IMR-90 (cell line): ENCODE data around the gene SEL1L2. TPM values are rescaled to one million over a fixed set of nuclear protein-coding genes. Genes with fewer than 3 reads are reported as not detected.

ENCODE experiments used
- ATAC-seq: fragments of 200-7000 bp; cut with Tn5 transposase; 2 replicates; pipeline ENCODE4 v1.9.1; 2020; ENCODE audit warnings: low read depth, mild to moderate bottlenecking, moderate library complexity
- BruUV-seq: library from RNA; stranded (reverse); fragments of 400-500 nt; replicated peaks from 2 replicates; lab custom pipeline; 2021; lab: Mats Ljungman, UMichigan
- CTCF ChIA-PET: fragments of 300-600 bp; formaldehyde crosslinking; extraction: SDS; loops from one replicate; lab custom pipeline; 2021; ENCODE audit warnings: antibody characterized with exemption; lab: Yijun Ruan, JAX
- POLR2A ChIA-PET: fragments of 300-600 bp; sonication (Branson Sonifier 250); formaldehyde crosslinking; loops from one replicate; lab custom pipeline; 2022; ENCODE audit warnings: antibody characterized with exemption; ENCODE audit not compliant: unreplicated experiment; lab: Charles Lee
- DNase-seq: peaks from one replicate; pipeline ENCODE4 v3.0.0; 2013
- H2AFZ ChIP-seq: replicated peaks from 2 replicates; pipeline ENCODE3; 2013; ENCODE audit warnings: low read length, mild to moderate bottlenecking; ENCODE audit not compliant: poor library complexity
- H2AK5ac ChIP-seq: 2 replicates; pipeline ENCODE4 v1.6.1; 2013; ENCODE audit warnings: low read depth, low read length, inconsistent platforms
- H2AK9ac ChIP-seq: replicated peaks from 2 replicates; pipeline ENCODE3; 2013; ENCODE audit warnings: mild to moderate bottlenecking, low read depth, low read length, moderate library complexity; ENCODE audit not compliant: poor library complexity
- H2BK120ac ChIP-seq: 2 replicates; pipeline ENCODE4 v1.6.1; 2013; ENCODE audit warnings: low read depth, low read length, inconsistent platforms
- H2BK15ac ChIP-seq: 3 replicates; pipeline ENCODE4 v1.6.1; 2013; ENCODE audit warnings: low read depth, low read length, inconsistent platforms
- H2BK20ac ChIP-seq: 2 replicates; pipeline ENCODE4 v1.6.1; 2013; ENCODE audit warnings: low read depth, mild to moderate bottlenecking, inconsistent platforms, low read length, moderate library complexity
- H2BK5ac ChIP-seq: 2 replicates; pipeline ENCODE4 v1.6.1; 2013; ENCODE audit warnings: mild to moderate bottlenecking, low read depth, low read length, inconsistent platforms; ENCODE audit not compliant: poor library complexity, severe bottlenecking
- H3K14ac ChIP-seq: replicated peaks from 2 replicates; pipeline ENCODE4 v1.6.1; 2013; ENCODE audit warnings: low read depth, low read length, inconsistent platforms
- H3K18ac ChIP-seq: 2 replicates; pipeline ENCODE4 v1.6.1; 2013; ENCODE audit warnings: low read depth, low read length, control low read depth
- H3K23ac ChIP-seq: 2 replicates; pipeline ENCODE4 v1.6.1; 2013; ENCODE audit warnings: low read depth, low read length, inconsistent platforms
- H3K27ac ChIP-seq: 2 replicates; pipeline ENCODE4 v1.5.1; 2013; ENCODE audit warnings: mild to moderate bottlenecking, control low read depth, low read length; ENCODE audit not compliant: insufficient read depth
- H3K27me3 ChIP-seq: 2 replicates; pipeline ENCODE4 v1.6.1; 2013; ENCODE audit warnings: low read length; ENCODE audit not compliant: control insufficient read depth, insufficient read depth
- H3K36me3 ChIP-seq: 2 replicates; pipeline ENCODE4 v1.6.1; 2013; ENCODE audit warnings: low read length, mixed read lengths; ENCODE audit not compliant: control insufficient read depth, insufficient read depth
- H3K4ac ChIP-seq: 2 replicates; pipeline ENCODE4 v1.6.1; 2013; ENCODE audit warnings: low read depth, low read length, inconsistent platforms
- H3K4me1 ChIP-seq: 2 replicates; pipeline ENCODE4 v1.6.1; 2013; ENCODE audit warnings: low read length, mixed read lengths; ENCODE audit not compliant: control insufficient read depth, insufficient read depth
- H3K4me2 ChIP-seq: 2 replicates; pipeline ENCODE4 v1.6.1; 2013; ENCODE audit warnings: low read depth, mild to moderate bottlenecking, control low read depth, low read length, moderate library complexity
- H3K4me3 ChIP-seq: 2 replicates; pipeline ENCODE4 v1.5.1; 2013; ENCODE audit warnings: low read depth, mild to moderate bottlenecking, control low read depth, low read length, moderate library complexity; ENCODE audit not compliant: insufficient read depth
- H3K56ac ChIP-seq: 2 replicates; pipeline ENCODE4 v1.6.1; 2013; ENCODE audit warnings: low read length, inconsistent platforms; ENCODE audit not compliant: insufficient read depth; ENCODE audit errors: extremely low read depth
- H3K79me1 ChIP-seq, 2 experiments: 2 replicates each; pipeline ENCODE4 v1.6.1; 2013; ENCODE audit warnings: low read length in 2 of 2, inconsistent platforms in 1 of 2, low read depth in 1 of 2
- H3K9ac ChIP-seq: 2 replicates; pipeline ENCODE4 v1.6.1; 2013; ENCODE audit warnings: low read depth, low read length, control low read depth
- H3K9me1 ChIP-seq: 2 replicates; pipeline ENCODE4 v1.6.1; 2013; ENCODE audit warnings: low read length, inconsistent platforms; ENCODE audit not compliant: insufficient read depth
- H3K9me3 ChIP-seq: 2 replicates; pipeline ENCODE4 v1.6.1; 2013; ENCODE audit warnings: low read length; ENCODE audit not compliant: control insufficient read depth, insufficient read depth
- H4K20me1 ChIP-seq: 2 replicates; pipeline ENCODE4 v1.6.1; 2013; ENCODE audit warnings: low read length, inconsistent platforms; ENCODE audit not compliant: insufficient read depth
- H4K5ac ChIP-seq: 2 replicates; pipeline ENCODE4 v1.6.1; 2013; ENCODE audit warnings: mild to moderate bottlenecking, low read depth, low read length, control low read depth
- H4K8ac ChIP-seq, 2 experiments: 2 replicates each; pipeline ENCODE4 v1.6.1; 2013; ENCODE audit warnings: low read depth in 2 of 2, low read length in 2 of 2, control low read depth in 1 of 2, inconsistent platforms in 1 of 2
- H4K91ac ChIP-seq: 2 replicates; pipeline ENCODE4 v1.6.1; 2013; ENCODE audit warnings: low read depth, low read length, inconsistent platforms; ENCODE audit not compliant: insufficient read depth
- BHLHE40 ChIP-seq: fragments of 150-350 bp; IDR thresholded peaks from 2 replicates; pipeline ENCODE4 v1.6.1; 2016; ENCODE audit warnings: mild to moderate bottlenecking, low read depth, low read length
- CEBPB ChIP-seq: IDR thresholded peaks from 2 replicates; pipeline ENCODE4 v1.6.1; 2012; ENCODE audit warnings: low read depth, low read length, improper control_type of control experiment
- CHD1 ChIP-seq: IDR thresholded peaks from 2 replicates; pipeline ENCODE4 v1.6.1; 2012; ENCODE audit warnings: low read depth, low read length, improper control_type of control experiment
- FOS ChIP-seq: fragments of 150-350 bp; IDR thresholded peaks from 2 replicates; pipeline ENCODE4 v1.6.1; 2016; ENCODE audit warnings: low read depth, low read length
- MAFK ChIP-seq: IDR thresholded peaks from 2 replicates; pipeline ENCODE4 v1.6.1; 2012; ENCODE audit warnings: low read depth, low read length, improper control_type of control experiment
- MAZ ChIP-seq: IDR thresholded peaks from 2 replicates; pipeline ENCODE4 v1.6.1; 2012; ENCODE audit warnings: low read depth, mild to moderate bottlenecking, low read length, improper control_type of control experiment, moderate library complexity, borderline replicate concordance
- MXI1 ChIP-seq: IDR thresholded peaks from 2 replicates; pipeline ENCODE4 v1.6.1; 2012; ENCODE audit warnings: low read depth, mild to moderate bottlenecking, low read length, moderate library complexity, borderline replicate concordance
- NFE2L2 ChIP-seq: fragments of 150-350 bp; IDR thresholded peaks from 2 replicates; pipeline ENCODE4 v1.6.1; 2016; ENCODE audit warnings: low read depth, mild to moderate bottlenecking, low read length
- POLR2A ChIP-seq: IDR thresholded peaks from 2 replicates; pipeline ENCODE4 v1.6.1; 2012; ENCODE audit warnings: mild to moderate bottlenecking, low read depth, low read length
- RAD21 ChIP-seq: IDR thresholded peaks from 2 replicates; pipeline ENCODE4 v1.6.1; 2012; ENCODE audit warnings: low read length, improper control_type of control experiment
- RCOR1 ChIP-seq: IDR thresholded peaks from 2 replicates; pipeline ENCODE4 v1.6.1; 2012; ENCODE audit warnings: mild to moderate bottlenecking, low read length, improper control_type of control experiment; ENCODE audit not compliant: insufficient replicate concordance
- RFX5 ChIP-seq: IDR thresholded peaks from 2 replicates; pipeline ENCODE4 v1.8.0; 2012; ENCODE audit warnings: low read depth, mild to moderate bottlenecking, low read length, moderate library complexity
- SMC3 ChIP-seq: fragments of 150-350 bp; IDR thresholded peaks from 2 replicates; pipeline ENCODE4 v1.6.1; 2016; ENCODE audit warnings: low read depth, mild to moderate bottlenecking, antibody characterized with exemption, low read length, moderate library complexity
- WGBS, 2 experiments: methylation state at CpG; one replicate each; pipeline versions ENCODE4 v1.1.5 to v1.1.7; 2013; ENCODE audit warnings: missing lambda C conversion rate in 2 of 2; ENCODE audit not compliant: insufficient read length in 1 of 2; ENCODE audit errors: extremely low coverage in 2 of 2; 5-methylcytosine and 5-hydroxymethylcytosine counted together
- dilution Hi-C: fragments of 300-500 bp; cut with HindIII; formaldehyde crosslinking; loops from one replicate; pipeline ENCODE4 v1.14.3; 2018; ENCODE audit warnings: low sequenced_read_pairs; ENCODE audit not compliant: unreplicated experiment
- in situ Hi-C: fragments of 300-500 bp; cut with MboI; formaldehyde crosslinking; loops from 3 replicates; pipeline ENCODE4 v1.14.3; 2019; ENCODE audit warnings: low sequenced_read_pairs, inconsistent platforms, mixed read lengths
- intact Hi-C: fragments of 100-400 bp; cut with micrococcal nuclease; formaldehyde crosslinking; loops from 2 replicates; pipeline ENCODE4 v1.10.0; 2022
- polyA plus RNA-seq, 3 experiments: library from polyadenylated mRNA; depleted of rRNA; stranded (reverse); fragments of >200 nt; gene quantifications; 2 replicates each; pipeline ENCODE4 v1.2.3, GENCODE V29; 2012; ENCODE audit warnings: low replicate concordance in 1 of 3
- total RNA-seq: library from RNA; depleted of rRNA; stranded (reverse); fragments of >200 nt; gene quantifications from 2 replicates; pipeline ENCODE4 v1.2.3, GENCODE V29; 2012
- TF ChIP-seq, protein P1 (sequence below): conservative IDR thresholded peaks from 2 replicates; pipeline ENCODE4 v1.5.1; 2012; ENCODE audit warnings: mild to moderate bottlenecking, low read depth, low read length, improper control_type of control experiment
- TF ChIP-seq, protein P2 (sequence below): fragments of 150-350 bp; IDR thresholded peaks from 2 replicates; pipeline ENCODE4 v1.6.1; 2017; ENCODE audit warnings: mild to moderate bottlenecking, antibody characterized with exemption, low read length, low read depth
- TF ChIP-seq, protein P3 (sequence below): fragments of 150-350 bp; IDR thresholded peaks from 2 replicates; pipeline ENCODE4 v1.6.1; 2016; ENCODE audit warnings: low read depth, mild to moderate bottlenecking, low read length, moderate library complexity, borderline replicate concordance

Gene SEL1L2
- total and polyA plus RNA-seq, 2 of the 4 experiments (the other 2 are of a cell fraction) = not detected

DNA sequence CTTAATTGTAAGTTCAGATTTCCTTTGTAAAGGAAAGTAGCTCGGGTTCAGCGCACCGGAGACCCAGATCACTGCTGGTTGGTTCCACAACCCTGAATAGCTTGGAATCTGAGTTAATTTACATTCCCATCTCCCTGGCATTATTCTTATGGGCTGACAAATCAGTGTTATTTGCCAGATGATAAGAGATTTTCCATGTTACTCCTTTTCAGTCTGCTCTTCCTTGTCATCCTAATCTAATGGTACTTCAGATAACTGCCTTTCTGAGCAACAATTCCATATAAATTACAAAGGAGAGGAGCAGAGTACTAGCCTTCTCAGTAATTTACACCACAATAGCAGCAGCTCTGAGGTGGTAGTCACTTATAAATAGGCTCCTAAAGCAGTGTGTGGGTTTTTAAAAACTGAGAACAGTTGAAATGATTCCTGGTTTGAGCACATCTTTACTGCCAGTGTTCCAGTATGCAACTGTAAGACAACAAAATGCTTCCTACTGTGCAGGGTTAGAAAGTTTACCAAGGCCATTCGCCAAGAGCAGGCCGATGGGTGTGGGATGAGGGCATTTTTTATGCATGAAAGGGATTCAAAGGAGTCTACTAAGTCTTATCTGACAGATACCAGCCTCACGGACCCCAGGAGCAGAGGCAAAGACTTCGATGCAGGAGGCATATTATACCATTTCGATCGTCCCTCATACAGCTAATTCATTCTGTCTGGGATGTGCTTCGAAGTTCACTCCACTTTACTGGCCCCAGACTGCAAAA is 115.8 kb downstream of the SEL1L2 start:
- Histone ChIP-seq H2BK15ac (no peak overlapping the region), H2AFZ (no peak overlapping the region), H3K9me1 (no peaks in the 10 kb centered on the region), H3K9ac (no peak overlapping the region), H3K9me3 (no peaks in the 10 kb centered on the region; the same call in 1 of the 2 replicates), H3K27me3 (no peaks in the 10 kb centered on the region), H4K20me1 (no peaks in the 10 kb centered on the region), H3K36me3 (no peaks in the 10 kb centered on the region), H4K5ac (no peak overlapping the region), H2AK5ac (no peak overlapping the region), H3K4me2 (no peak overlapping the region), H4K91ac (no peak overlapping the region), H2BK20ac (no peak overlapping the region), H4K8ac (no peak overlapping the region), H2BK120ac (no peak overlapping the region), H3K14ac (no peak overlapping the region), H3K18ac (no peak overlapping the region), H3K4ac (no peak overlapping the region), H3K23ac (no peak overlapping the region), H2BK5ac (no peak overlapping the region), H3K79me1 (no peaks in the 10 kb centered on the region), H3K4me1 (no peaks in the 10 kb centered on the region), H3K4me3 (no peak overlapping the region), H2AK9ac (no peak overlapping the region), H3K27ac (no peak overlapping the region), H3K56ac (no peak overlapping the region)
- intact Hi-C loops (no loop called here), in situ Hi-C loops (no loop called here), dilution Hi-C loops (no loop called here)
- POLR2A ChIA-PET = no interaction called here
- no CpG with 5 or more reads among the region's 10 CpGs for WGBS, 2 experiments
- ATAC-seq (no peak), DNase-seq (no peak)
- no TSS peak for BruUV-seq
- TF ChIP-seq, protein P1, sequence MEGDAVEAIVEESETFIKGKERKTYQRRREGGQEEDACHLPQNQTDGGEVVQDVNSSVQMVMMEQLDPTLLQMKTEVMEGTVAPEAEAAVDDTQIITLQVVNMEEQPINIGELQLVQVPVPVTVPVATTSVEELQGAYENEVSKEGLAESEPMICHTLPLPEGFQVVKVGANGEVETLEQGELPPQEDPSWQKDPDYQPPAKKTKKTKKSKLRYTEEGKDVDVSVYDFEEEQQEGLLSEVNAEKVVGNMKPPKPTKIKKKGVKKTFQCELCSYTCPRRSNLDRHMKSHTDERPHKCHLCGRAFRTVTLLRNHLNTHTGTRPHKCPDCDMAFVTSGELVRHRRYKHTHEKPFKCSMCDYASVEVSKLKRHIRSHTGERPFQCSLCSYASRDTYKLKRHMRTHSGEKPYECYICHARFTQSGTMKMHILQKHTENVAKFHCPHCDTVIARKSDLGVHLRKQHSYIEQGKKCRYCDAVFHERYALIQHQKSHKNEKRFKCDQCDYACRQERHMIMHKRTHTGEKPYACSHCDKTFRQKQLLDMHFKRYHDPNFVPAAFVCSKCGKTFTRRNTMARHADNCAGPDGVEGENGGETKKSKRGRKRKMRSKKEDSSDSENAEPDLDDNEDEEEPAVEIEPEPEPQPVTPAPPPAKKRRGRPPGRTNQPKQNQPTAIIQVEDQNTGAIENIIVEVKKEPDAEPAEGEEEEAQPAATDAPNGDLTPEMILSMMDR = no peak
- TF ChIP-seq MXI1 (no peak), RFX5 (no peak), RAD21 (no peak), NFE2L2 (no peak), FOS (no peak), MAFK (no peak), CEBPB (no peak), POLR2A (no peak), BHLHE40 (no peak), RCOR1 (no peak), SMC3 (no peak), MAZ (no peak), CHD1 (no peak)
- TF ChIP-seq, protein P2, sequence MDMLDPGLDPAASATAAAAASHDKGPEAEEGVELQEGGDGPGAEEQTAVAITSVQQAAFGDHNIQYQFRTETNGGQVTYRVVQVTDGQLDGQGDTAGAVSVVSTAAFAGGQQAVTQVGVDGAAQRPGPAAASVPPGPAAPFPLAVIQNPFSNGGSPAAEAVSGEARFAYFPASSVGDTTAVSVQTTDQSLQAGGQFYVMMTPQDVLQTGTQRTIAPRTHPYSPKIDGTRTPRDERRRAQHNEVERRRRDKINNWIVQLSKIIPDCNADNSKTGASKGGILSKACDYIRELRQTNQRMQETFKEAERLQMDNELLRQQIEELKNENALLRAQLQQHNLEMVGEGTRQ = no peak
- TF ChIP-seq, protein P3, sequence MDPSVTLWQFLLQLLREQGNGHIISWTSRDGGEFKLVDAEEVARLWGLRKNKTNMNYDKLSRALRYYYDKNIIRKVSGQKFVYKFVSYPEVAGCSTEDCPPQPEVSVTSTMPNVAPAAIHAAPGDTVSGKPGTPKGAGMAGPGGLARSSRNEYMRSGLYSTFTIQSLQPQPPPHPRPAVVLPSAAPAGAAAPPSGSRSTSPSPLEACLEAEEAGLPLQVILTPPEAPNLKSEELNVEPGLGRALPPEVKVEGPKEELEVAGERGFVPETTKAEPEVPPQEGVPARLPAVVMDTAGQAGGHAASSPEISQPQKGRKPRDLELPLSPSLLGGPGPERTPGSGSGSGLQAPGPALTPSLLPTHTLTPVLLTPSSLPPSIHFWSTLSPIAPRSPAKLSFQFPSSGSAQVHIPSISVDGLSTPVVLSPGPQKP = no peak
- CTCF ChIA-PET = no interaction called here
